ENCODE measurements around the gene ADCY5. TPM values are rescaled to one million over a fixed set of nuclear protein-coding genes. Genes with fewer than 3 reads are reported as not detected.
"Not testable (repeated sequence)": the region's sequence is repeated elsewhere in the genome, so short reads cannot be mapped to it uniquely, and the experiment has no call there.

Gene ADCY5
- total and polyA plus RNA-seq, 2 experiments from 2014 or later = 3.1 to 4.7 TPM

GRCh38 chr3:123244128-123244527 lies 204.8 kb downstream of the ADCY5 start:
- H3K4me2 ChIP-seq = no peak overlapping the region
- H3K27ac ChIP-seq = no peak overlapping the region
- no peak overlapping the region for H2AFZ ChIP-seq
- H3K27me3 ChIP-seq = no peaks in the 10 kb centered on the region
- TF ChIP-seq CTCF (IDR thresholded peaks at IDR 0.05; ENCODE audit: poor library complexity) (no peak), EZH2 (IDR thresholded peaks at IDR 0.05; ENCODE audit: borderline replicate concordance) (no peak), EZH2phosphoT487 (IDR thresholded peaks at IDR 0.05; ENCODE audit: low read depth, severe bottlenecking, unreplicated experiment) (no peak)
- 90% methylated on average over 4 of the region's 4 CpGs for WGBS (ENCODE audit: low lambda C conversion rate, missing lambda C conversion rate)
- no peaks in the 10 kb centered on the region for H3K9me3 ChIP-seq (ENCODE audit: low read depth)
- H3K79me2 ChIP-seq = no peaks in the 10 kb centered on the region
- no peaks in the 10 kb centered on the region for H3K9me2 ChIP-seq (replicated peaks; ENCODE audit: insufficient read depth)
- peak; percentile 10 for DNase-seq (ENCODE audit: low spot score)
- H3K4me3 ChIP-seq = no peak overlapping the region
- H3K36me3 ChIP-seq (replicated peaks; ENCODE audit: insufficient read depth, low read depth) = no peaks in the 10 kb centered on the region
- H4K20me1 ChIP-seq (ENCODE audit: insufficient read depth, poor library complexity, severe bottlenecking) = no peaks in the 10 kb centered on the region
- H3K4me1 ChIP-seq (ENCODE audit: insufficient read depth) = no peaks in the 10 kb centered on the region

- Histone ChIP-seq H2AFZ (no peak overlapping the region), H3K4me2 (no peak overlapping the region), H3K27me3 (no peaks in the 10 kb centered on the region), H3K4me3 (no peak overlapping the region), H3K79me2 (no peaks in the 10 kb centered on the region), H3K9me3 (ENCODE audit: low read depth) (no peaks in the 10 kb centered on the region), H3K9me2 (replicated peaks; ENCODE audit: insufficient read depth) (no peaks in the 10 kb centered on the region), H3K27ac (no peak overlapping the region), H3K36me3 (replicated peaks; ENCODE audit: insufficient read depth, low read depth) (no peaks in the 10 kb centered on the region), H4K20me1 (ENCODE audit: insufficient read depth, poor library complexity, severe bottlenecking) (no peaks in the 10 kb centered on the region), H3K4me1 (ENCODE audit: insufficient read depth) (no peaks in the 10 kb centered on the region)
- 100% methylated on average over 1 of the region's 1 CpG for whole genome bisulfite sequencing (ENCODE audit: low lambda C conversion rate, missing lambda C conversion rate)
- TF ChIP-seq CTCF (IDR thresholded peaks at IDR 0.05; ENCODE audit: poor library complexity) = no peak
- TF ChIP-seq EZH2 (IDR thresholded peaks at IDR 0.05; ENCODE audit: borderline replicate concordance) = no peak
- no peak for TF ChIP-seq EZH2phosphoT487 (IDR thresholded peaks at IDR 0.05; ENCODE audit: low read depth, severe bottlenecking, unreplicated experiment)
- no peak for DNase-seq (ENCODE audit: low spot score)
Measured at GRCh38 chr3:123239756-123240155, 209.1 kb downstream of the ADCY5 start.

GRCh38 chr3:123239186-123239585 lies 209.7 kb downstream of the ADCY5 start:
- H3K9me3 ChIP-seq (ENCODE audit: low read depth); H3K27me3 ChIP-seq; H4K20me1 ChIP-seq (ENCODE audit: insufficient read depth, poor library complexity, severe bottlenecking); H3K4me1 ChIP-seq (ENCODE audit: insufficient read depth); H3K4me2 ChIP-seq; H3K4me3 ChIP-seq; H3K36me3 ChIP-seq (replicated peaks; ENCODE audit: insufficient read depth, low read depth); H2AFZ ChIP-seq; H3K79me2 ChIP-seq; H3K9me2 ChIP-seq (replicated peaks; ENCODE audit: insufficient read depth); DNase-seq (ENCODE audit: low spot score); H3K27ac ChIP-seq: not testable (repeated sequence)
- 100% methylated on average over 2 of the region's 2 CpGs for whole genome bisulfite sequencing (ENCODE audit: low lambda C conversion rate, missing lambda C conversion rate)

- Histone ChIP-seq H3K4me1 (ENCODE audit: insufficient read depth) (no peaks in the 10 kb centered on the region), H3K79me2 (no peaks in the 10 kb centered on the region), H4K20me1 (ENCODE audit: insufficient read depth, poor library complexity, severe bottlenecking) (no peaks in the 10 kb centered on the region), H3K27ac (no peak overlapping the region), H3K4me2 (no peak overlapping the region), H3K27me3 (no peaks in the 10 kb centered on the region), H3K9me2 (replicated peaks; ENCODE audit: insufficient read depth) (no peaks in the 10 kb centered on the region), H3K36me3 (replicated peaks; ENCODE audit: insufficient read depth, low read depth) (no peaks in the 10 kb centered on the region), H2AFZ (no peak overlapping the region), H3K4me3 (no peak overlapping the region), H3K9me3 (ENCODE audit: low read depth) (no peaks in the 10 kb centered on the region)
- 94% methylated on average over 3 of the region's 3 CpGs for WGBS (ENCODE audit: low lambda C conversion rate, missing lambda C conversion rate)
- no peak for TF ChIP-seq CTCF (IDR thresholded peaks at IDR 0.05; ENCODE audit: poor library complexity)
- no peak for TF ChIP-seq EZH2phosphoT487 (IDR thresholded peaks at IDR 0.05; ENCODE audit: low read depth, severe bottlenecking, unreplicated experiment)
- no peak for TF ChIP-seq EZH2 (IDR thresholded peaks at IDR 0.05; ENCODE audit: borderline replicate concordance)
- DNase-seq (ENCODE audit: low spot score) = no peak
Measured at GRCh38 chr3:123236902-123237301, 212.0 kb downstream of the ADCY5 start.

Other genes starting within 250 kb of the ADCY5 start
- 21.9 and 28.8 TPM in 2 replicates for gene SEC22A, start 247.1 kb downstream of the ADCY5 start, total RNA-seq
- 13.9 and 16.0 TPM in 2 replicates for gene SEC22A, start 247.1 kb downstream of the ADCY5 start, polyA plus RNA-seq
- 64.3 and 70.1 TPM in 2 replicates for gene HACD2, start 136.0 kb upstream of the ADCY5 start, total RNA-seq
- 26.5 and 31.8 TPM in 2 replicates for gene HACD2, start 136.0 kb upstream of the ADCY5 start, polyA plus RNA-seq